Upper lobe of left lung (tissue), 6 donors: ENCODE measurements around the gene MACROD2. TPM values are rescaled to one million over a fixed set of nuclear protein-coding genes. Genes with fewer than 3 reads are reported as not detected.

ENCODE experiments used
- ATAC-seq, 2 donors: fragments of 200-7000 bp; cut with Tn5 transposase; one replicate each; pipeline ENCODE4 v1.9.1; 2022; ENCODE audit warnings: mild to moderate bottlenecking in 2 of 2, moderate library complexity in 2 of 2; ENCODE audit not compliant: low FRiP score in 2 of 2
- DNase-seq, 2 donors: peaks; one replicate each; pipeline ENCODE4 v3.0.0-alpha.2; 2019 to 2020
- H3K27ac ChIP-seq, 4 donors: fragments of 200-600 bp; sonication (generic); one replicate each; pipeline ENCODE4 v1.5.1; 2016 to 2019
- H3K27me3 ChIP-seq, 4 donors: fragments of 200-600 bp; sonication (generic); one replicate each; pipeline ENCODE4 v1.5.1; 2017 to 2019
- H3K36me3 ChIP-seq, 4 donors: fragments of 200-600 bp; sonication (generic); one replicate each; pipeline ENCODE4 v1.5.1; 2016 to 2019
- H3K4me1 ChIP-seq, 4 donors: fragments of 200-600 bp; sonication (generic); one replicate each; pipeline ENCODE4 v1.5.1; 2018 to 2019
- H3K4me3 ChIP-seq, 4 donors: fragments of 200-600 bp; sonication (generic); one replicate each; pipeline ENCODE4 v1.5.1; 2017 to 2019; ENCODE audit warnings: mild to moderate bottlenecking in 2 of 4, moderate library complexity in 1 of 4
- H3K9me3 ChIP-seq, 4 donors: fragments of 200-600 bp; sonication (generic); one replicate each; pipeline ENCODE4 v1.5.1; 2018 to 2019
- CTCF ChIP-seq, 6 experiments: fragments of 450-650 bp in 4 of 6; fragments of 200-600 bp in 2 of 6; sonication (generic) in 2 of 6; IDR thresholded peaks; one replicate each; pipeline ENCODE4 v1.5.1; 2016 to 2019; ENCODE audit warnings: antibody characterized with exemption in 6 of 6
- EP300 ChIP-seq, 4 donors: sonication (generic); formaldehyde crosslinking; IDR thresholded peaks; one replicate each; pipeline ENCODE4 v1.5.1; 2017; ENCODE audit warnings: antibody characterized with exemption in 4 of 4, control low read depth in 2 of 4
- POLR2A ChIP-seq, 4 donors: fragments of 450-650 bp; IDR thresholded peaks; one replicate each; pipeline ENCODE4 v1.5.1; 2016 to 2017; ENCODE audit warnings: antibody characterized with exemption in 4 of 4, mild to moderate bottlenecking in 2 of 4
- POLR2AphosphoS5 ChIP-seq, 2 donors: sonication (generic); formaldehyde crosslinking; IDR thresholded peaks; one replicate each; pipeline ENCODE4 v1.5.1; 2017; ENCODE audit warnings: antibody characterized with exemption in 2 of 2
- WGBS, 2 donors: methylation state at CpG; one replicate each; pipeline ENCODE4 v1.1.5; 2017 to 2018; 5-methylcytosine and 5-hydroxymethylcytosine counted together
- total RNA-seq, 6 donors: library from RNA; depleted of rRNA in 4 of 6; stranded (reverse); fragments of >200 nt in 4 of 6; gene quantifications; one replicate each; pipeline versions ENCODE4 v1.1.0 to v1.2.1, GENCODE V29; 2016 to 2021
- donor health status: DM: no; HTN: no; CAD: no; lungs with moderate emphysema.
- donor health status: DM: no; HTN: yes; CAD: no; lungs with severe emphysema.

MACROD2 gene
- total RNA-seq, 6 donors from 2014 or later: 20.7 to 84.3 (median 36.3) TPM

GRCh38 chr20:16014436-16014835, 2019.1 kb downstream of the MACROD2 start:
- Histone ChIP-seq H3K4me3 (no peak overlapping the region), H3K27ac (no peak overlapping the region), H3K27me3 (no peaks in the 10 kb centered on the region), H3K9me3 (no peaks in the 10 kb centered on the region), H3K4me1 (no peaks in the 10 kb centered on the region), H3K36me3 (no peaks in the 10 kb centered on the region)
- no peak for TF ChIP-seq CTCF (IDR thresholded peaks at IDR 0.05)
- TF ChIP-seq POLR2A (IDR thresholded peaks at IDR 0.05): no peak
- no peak for TF ChIP-seq POLR2AphosphoS5 (IDR thresholded peaks at IDR 0.05)
- TF ChIP-seq EP300 (IDR thresholded peaks at IDR 0.05): no peak
- 80 to 84% methylated on average over 2 of the region's 2 CpGs for WGBS, 2 donors
- no peak for DNase-seq
- no peak for ATAC-seq

GRCh38 chr20:16017656-16018055, 2022.3 kb downstream of the MACROD2 start:
- DNase-seq: no peak
- no peaks in the 10 kb centered on the region for H3K36me3 ChIP-seq
- no peak for ATAC-seq
- H3K27ac ChIP-seq: no peak overlapping the region
- WGBS, 2 donors: 70 to 71% methylated on average over 1 of the region's 1 CpG
- no peaks in the 10 kb centered on the region for H3K27me3 ChIP-seq
- TF ChIP-seq EP300 (IDR thresholded peaks at IDR 0.05): no peak
- no peak for TF ChIP-seq POLR2AphosphoS5 (IDR thresholded peaks at IDR 0.05)
- no peak for TF ChIP-seq CTCF (IDR thresholded peaks at IDR 0.05)
- TF ChIP-seq POLR2A (IDR thresholded peaks at IDR 0.05): no peak
- no peak overlapping the region for H3K4me3 ChIP-seq
- H3K4me1 ChIP-seq: no peaks in the 10 kb centered on the region
- H3K9me3 ChIP-seq: no peaks in the 10 kb centered on the region

GRCh38 chr20:16018881-16019280, 2023.6 kb downstream of the MACROD2 start:
- no peaks in the 10 kb centered on the region for H3K27me3 ChIP-seq
- DNase-seq (no peak), ATAC-seq (no peak)
- no peaks in the 10 kb centered on the region for H3K4me1 ChIP-seq
- no peaks in the 10 kb centered on the region for H3K9me3 ChIP-seq
- TF ChIP-seq POLR2A (IDR thresholded peaks at IDR 0.05) (no peak), CTCF (IDR thresholded peaks at IDR 0.05) (no peak), EP300 (IDR thresholded peaks at IDR 0.05) (no peak), POLR2AphosphoS5 (IDR thresholded peaks at IDR 0.05) (no peak)
- no peaks in the 10 kb centered on the region for H3K36me3 ChIP-seq
- no peak overlapping the region for H3K27ac ChIP-seq
- no peak overlapping the region for H3K4me3 ChIP-seq

- Histone ChIP-seq H3K9me3 (no peaks in the 10 kb centered on the region), H3K27ac (no peak overlapping the region), H3K36me3 (no peaks in the 10 kb centered on the region), H3K4me1 (no peaks in the 10 kb centered on the region), H3K4me3 (no peak overlapping the region), H3K27me3 (no peaks in the 10 kb centered on the region)
- DNase-seq (no peak), ATAC-seq (no peak)
- WGBS, 2 donors: 58 to 59% methylated on average over 3 of the region's 3 CpGs
- no peak for TF ChIP-seq POLR2A (IDR thresholded peaks at IDR 0.05)
- no peak for TF ChIP-seq CTCF (IDR thresholded peaks at IDR 0.05)
- no peak for TF ChIP-seq POLR2AphosphoS5 (IDR thresholded peaks at IDR 0.05)
- TF ChIP-seq EP300 (IDR thresholded peaks at IDR 0.05): no peak
Observed at GRCh38 chr20:16020971-16021370, 2025.7 kb downstream of the MACROD2 start.

GRCh38 chr20:16025084-16025483, 2029.8 kb downstream of the MACROD2 start:
- Histone ChIP-seq H3K4me1 (no peaks in the 10 kb centered on the region), H3K27ac (no peak overlapping the region), H3K9me3 (no peaks in the 10 kb centered on the region), H3K36me3 (no peaks in the 10 kb centered on the region), H3K27me3 (no peaks in the 10 kb centered on the region), H3K4me3 (no peak overlapping the region)
- 75 to 80% methylated on average over 1 of the region's 1 CpG for WGBS, 2 donors
- TF ChIP-seq EP300 (IDR thresholded peaks at IDR 0.05): no peak
- no peak for TF ChIP-seq CTCF (IDR thresholded peaks at IDR 0.05)
- no peak for TF ChIP-seq POLR2AphosphoS5 (IDR thresholded peaks at IDR 0.05)
- no peak for TF ChIP-seq POLR2A (IDR thresholded peaks at IDR 0.05)
- DNase-seq (no peak), ATAC-seq (no peak)
